Frontal cortex (tissue), 4 donors: ENCODE measurements around the gene TPPP3. TPM values are rescaled to one million over a fixed set of nuclear protein-coding genes. Genes with fewer than 3 reads are reported as not detected.
"Not testable (repeated sequence)": the region's sequence is repeated elsewhere in the genome, so short reads cannot be mapped to it uniquely, and the experiment has no call there.

Experiments used
- DNase-seq, 2 donors: peaks; one replicate each; pipeline ENCODE4 v3.0.0; 2012; ENCODE audit warnings: low spot score in 2 of 2
- FAIRE-seq: peaks from 2 replicates; lab custom pipeline; 2012; peaks lifted over from hg19 to GRCh38; lab: Jason Lieb, UNC
- small RNA-seq: library from RNA; depleted of rRNA; stranded (forward); fragments of <200 nt; gene quantifications from one replicate; pipeline ENCODE3, GENCODE V24; 2014
- total RNA-seq: library from RNA; depleted of rRNA; stranded (reverse); fragments of >200 nt; gene quantifications from one replicate; pipeline ENCODE4 v1.2.3, GENCODE V29; 2014
- donor health status: control.
- donor health status: control.
- donor health status: control.

Gene TPPP3
- total RNA-seq, 1 donor from 2014 or later, result 2.0 TPM

DNA sequence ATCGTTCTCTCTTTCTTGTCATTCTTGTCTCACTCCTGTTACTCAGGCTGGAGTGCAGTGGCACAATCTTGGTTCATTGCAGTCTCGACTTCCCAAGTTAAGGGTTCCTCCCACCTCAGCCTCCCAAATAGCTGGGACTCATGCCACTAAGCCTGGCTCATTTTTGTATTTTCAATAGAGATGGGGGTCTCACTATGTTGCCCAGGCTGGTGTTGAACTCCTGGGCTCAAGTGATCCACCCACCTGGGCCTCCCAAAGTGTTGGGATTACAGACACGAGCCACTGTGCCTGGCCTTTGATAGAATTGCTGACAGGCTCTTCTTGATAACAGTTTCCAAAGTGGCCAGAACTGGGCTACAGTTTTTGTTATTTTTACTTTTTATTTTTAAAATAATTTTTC, 32.3 kb downstream of the TPPP3 start:
- FAIRE-seq, result no peak
- DNase-seq, result no peak

DNA sequence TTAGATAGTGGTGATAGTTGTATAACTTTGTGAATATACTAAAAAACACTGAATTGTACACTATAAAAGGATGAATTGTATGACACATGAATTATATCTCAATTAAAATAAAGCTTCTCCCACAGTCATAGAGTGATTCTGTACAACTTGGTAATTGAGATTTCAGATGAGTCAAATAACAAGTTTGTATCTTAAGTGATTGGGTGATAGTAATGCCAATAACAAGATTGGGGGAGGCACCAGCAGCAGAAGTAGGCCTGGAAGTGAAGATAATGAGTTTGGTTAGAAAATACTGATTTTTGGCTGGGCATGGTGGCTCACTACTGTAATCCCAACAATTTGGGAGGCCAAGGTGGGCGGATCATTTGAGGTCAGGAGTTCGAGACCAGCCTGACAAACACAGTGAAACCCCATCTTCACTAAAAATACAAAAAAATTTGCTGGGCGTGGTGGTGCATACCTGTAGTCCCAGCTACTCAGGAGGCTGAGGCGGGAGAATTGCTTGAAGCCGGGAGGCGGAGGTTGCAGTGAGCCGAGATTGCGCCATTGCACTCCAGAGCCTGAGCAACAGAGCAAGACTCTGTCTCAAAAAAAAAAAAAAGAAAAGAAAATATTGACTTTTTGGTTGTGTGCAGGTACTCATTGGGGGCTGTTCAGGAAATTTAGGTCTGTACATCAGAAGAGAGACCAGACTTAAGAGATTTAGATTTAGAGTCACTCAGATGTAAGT, 33.6 kb downstream of the TPPP3 start:
- not testable (repeated sequence) for DNase-seq, FAIRE-seq

DNA sequence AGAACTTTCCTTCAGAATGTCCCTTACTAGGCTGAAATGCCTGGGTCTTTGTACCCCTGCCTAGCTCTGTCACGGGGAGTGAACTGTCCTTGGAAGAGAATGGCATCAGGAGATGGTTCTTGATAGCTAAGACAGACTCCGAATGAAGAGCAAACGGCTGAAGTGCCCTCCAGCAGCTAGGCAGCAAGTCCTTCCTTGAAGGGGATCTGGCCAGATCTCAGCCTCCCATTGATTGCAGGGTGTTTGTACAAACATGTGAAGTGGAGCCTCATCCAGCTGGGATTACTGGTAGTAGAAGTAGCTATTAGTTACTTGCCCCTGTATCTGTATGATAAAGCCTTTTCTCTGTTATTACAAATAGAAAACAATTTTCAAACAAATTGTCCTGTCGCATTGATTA, 35.7 kb downstream of the TPPP3 start:
- DNase-seq (no peak), FAIRE-seq (no peak)

DNA sequence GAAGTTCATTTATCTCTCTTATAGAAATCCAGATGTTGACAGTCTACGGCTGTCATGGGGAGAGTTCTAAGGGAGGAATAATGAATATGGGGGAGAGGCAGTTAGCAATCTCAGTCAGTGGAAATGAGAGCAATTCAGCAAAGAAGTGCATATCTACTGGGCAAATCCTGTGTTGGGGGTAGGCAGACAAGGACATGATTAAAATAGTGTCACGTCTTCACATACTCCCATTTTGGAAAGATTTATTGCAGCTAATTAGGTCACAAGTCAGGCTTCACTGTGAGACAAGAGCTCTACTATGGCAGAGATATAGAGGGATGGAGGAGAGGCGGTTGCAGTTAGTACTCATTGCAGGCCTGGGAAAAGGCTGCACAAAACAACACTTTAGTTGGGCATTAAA, 36.9 kb downstream of the TPPP3 start:
- DNase-seq, result no peak
- no peak for FAIRE-seq

DNA sequence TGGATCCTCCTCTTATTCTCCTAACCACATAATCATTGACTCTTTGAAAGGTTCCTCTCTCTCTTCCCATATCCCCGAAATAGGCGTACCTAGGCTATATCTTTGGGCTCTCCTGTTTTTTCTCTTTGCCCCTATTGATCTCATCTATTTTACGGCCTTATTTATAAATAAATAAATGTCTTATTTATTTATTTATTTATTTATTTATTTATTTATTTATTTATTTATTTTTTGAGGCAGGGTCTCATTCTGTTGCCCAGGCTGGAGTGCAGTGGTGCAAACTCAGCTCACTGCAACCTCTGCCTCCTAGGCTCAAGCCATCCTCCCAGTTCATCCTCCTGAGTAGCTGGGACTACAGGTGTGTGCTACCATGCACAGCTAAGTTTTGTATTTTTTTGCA, 40.8 kb downstream of the TPPP3 start:
- not testable (repeated sequence) for FAIRE-seq, DNase-seq

DNA sequence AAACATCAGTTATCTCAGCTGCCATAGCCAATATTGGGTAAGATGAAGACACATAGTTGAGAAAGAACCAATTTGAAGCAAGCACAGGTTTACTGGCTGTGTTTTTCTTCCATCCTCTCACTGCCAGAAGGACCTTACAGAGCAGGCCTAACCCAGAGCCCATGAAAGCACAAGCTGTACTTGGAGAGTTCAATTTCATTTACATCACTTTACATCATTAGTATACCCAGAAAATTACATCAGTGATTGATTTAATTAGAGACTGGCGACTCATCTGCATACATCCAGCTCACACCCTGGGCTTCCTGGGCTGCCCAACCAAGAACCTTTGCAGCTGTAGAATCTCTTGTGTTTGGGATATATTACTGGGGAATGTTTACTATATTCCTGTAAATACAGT, 43.0 kb downstream of the TPPP3 start:
- no peak for FAIRE-seq
- no peak for DNase-seq

DNA sequence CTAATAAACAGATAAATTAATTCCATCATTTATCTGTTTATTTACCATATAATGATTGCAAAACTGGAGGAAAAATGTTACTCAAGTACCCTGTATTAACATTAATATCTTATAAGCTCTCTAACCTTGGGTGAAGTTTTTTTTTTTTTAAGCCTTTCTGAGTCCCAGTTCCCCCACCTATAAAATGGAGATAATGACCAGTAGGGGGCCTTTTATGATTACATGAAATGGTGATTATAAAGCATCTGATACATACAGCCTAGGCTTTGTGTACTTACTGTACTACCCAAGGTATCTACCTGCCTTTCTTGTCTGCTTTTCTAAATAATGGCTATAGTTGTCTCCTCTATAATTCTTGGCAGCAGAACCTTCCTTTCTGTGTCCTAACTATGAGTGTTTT, 44.1 kb downstream of the TPPP3 start:
- FAIRE-seq, result no peak

DNA sequence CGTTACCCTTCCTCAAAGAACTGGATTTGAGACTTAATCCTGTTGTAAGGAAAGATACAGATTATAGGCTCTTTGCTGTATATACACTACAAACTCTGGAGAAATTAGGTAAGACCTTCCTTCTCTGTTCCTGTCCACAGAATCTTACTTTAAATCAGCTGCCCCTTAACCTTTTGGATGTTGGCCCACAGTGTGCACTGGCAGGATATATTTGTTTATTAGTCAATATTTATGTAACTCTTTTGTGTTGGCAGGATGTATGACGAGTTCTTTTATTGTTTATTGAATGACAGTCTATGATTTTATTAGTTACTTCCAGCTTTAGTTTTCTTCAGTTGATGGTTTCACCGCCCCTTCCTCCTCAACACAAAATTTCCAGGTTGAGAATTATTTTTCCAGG, 47.0 kb downstream of the TPPP3 start:
- DNase-seq (no peak), FAIRE-seq (no peak)

More for the DNA sequence above, 44.1 kb downstream of the TPPP3 start:
- DNase-seq, result no peak

DNA sequence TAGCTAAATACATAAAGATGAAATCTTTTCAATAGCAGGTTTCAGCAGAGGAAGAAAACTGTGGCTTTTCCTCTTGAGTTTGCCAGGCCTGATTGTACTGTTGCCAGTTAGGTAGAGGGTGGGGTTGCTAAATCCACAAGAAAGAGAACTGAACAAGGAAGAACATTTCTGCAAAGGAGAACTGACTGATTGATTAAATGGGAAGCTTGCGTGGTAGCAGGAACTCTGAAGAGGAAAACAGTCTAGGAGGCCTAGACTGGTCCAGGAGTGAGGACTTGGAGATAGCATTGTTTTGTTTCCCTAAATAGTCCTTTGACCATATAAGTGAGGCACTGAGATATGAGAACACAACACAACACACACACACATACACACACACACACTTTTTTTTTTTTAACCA, 47.9 kb downstream of the TPPP3 start:
- DNase-seq, result no peak
- FAIRE-seq, result no peak

DNA sequence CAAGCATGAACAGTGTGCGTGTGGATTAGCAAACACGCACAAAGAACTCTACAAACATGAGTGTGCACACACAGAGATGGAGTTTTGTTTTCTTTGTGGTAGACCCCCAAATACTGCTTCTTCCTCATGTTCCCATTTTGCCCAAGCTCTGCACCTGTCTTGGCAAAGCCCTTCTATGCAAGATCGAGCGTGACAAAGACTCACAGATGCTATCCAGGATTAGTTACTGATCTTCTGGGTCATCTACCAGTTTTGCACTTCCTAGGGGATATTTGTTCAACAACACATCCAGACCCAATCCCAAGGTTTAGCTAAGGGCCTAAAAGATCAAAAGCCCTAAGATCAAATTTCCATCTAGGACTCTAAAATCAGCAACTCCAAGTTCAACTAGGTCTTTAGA, 50.7 kb downstream of the TPPP3 start:
- FAIRE-seq (no peak), DNase-seq (no peak)

DNA sequence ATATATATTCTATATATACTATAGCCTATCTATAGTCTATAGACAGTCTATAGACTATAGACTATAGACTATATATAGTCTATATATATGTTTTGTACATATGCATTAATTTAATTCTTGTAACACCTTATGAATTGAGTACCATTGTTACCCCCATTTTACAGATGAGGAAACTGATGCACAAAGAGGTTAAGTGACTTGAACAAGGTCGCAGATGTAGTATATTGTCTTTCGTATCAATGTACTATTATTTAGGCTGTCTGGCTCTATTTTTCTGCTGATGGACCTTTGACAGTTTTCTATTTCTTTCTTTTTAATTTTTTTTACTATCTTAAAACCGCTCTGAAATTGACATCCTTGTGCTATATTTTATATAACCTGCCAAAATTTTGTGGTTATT, 52.0 kb downstream of the TPPP3 start:
- FAIRE-seq, result no peak

More for the DNA sequence above, 52.0 kb downstream of the TPPP3 start:
- no peak for DNase-seq

Small RNAs within 50 kb of the gene (small RNA-seq; reads per million reads assigned to genes)
- not detected for gene RNU1-123P

Other genes with a start within 250 kb of the TPPP3 start
- gene B3GNT9, start 242.5 kb downstream of the TPPP3 start, total RNA-seq, result 1.2 TPM
- gene TRADD, start 233.6 kb downstream of the TPPP3 start, total RNA-seq, result 0.82 TPM
- gene FBXL8, start 233.5 kb downstream of the TPPP3 start, total RNA-seq, result 0.82 TPM
- 3.7 TPM for gene HSF4, start 228.8 kb downstream of the TPPP3 start, total RNA-seq
- gene NOL3, start 223.0 kb downstream of the TPPP3 start, total RNA-seq, result 3.7 TPM
- 52.2 TPM for gene MATCAP1, start 209.5 kb downstream of the TPPP3 start, total RNA-seq
- gene EXOC3L1, start 203.4 kb downstream of the TPPP3 start, total RNA-seq, result 1.2 TPM
- 19.6 TPM for gene E2F4, start 201.3 kb downstream of the TPPP3 start, total RNA-seq
- gene ELMO3, start 194.4 kb downstream of the TPPP3 start, total RNA-seq, result 0.41 TPM
- 21.2 TPM for gene TMEM208, start 166.4 kb downstream of the TPPP3 start, total RNA-seq
- gene FHOD1, start 146.0 kb downstream of the TPPP3 start, total RNA-seq, result 1.6 TPM
- gene SLC9A5, start 144.5 kb downstream of the TPPP3 start, total RNA-seq, result 0.41 TPM
- gene PLEKHG4, start 114.0 kb downstream of the TPPP3 start, total RNA-seq, result 2.9 TPM
- under 0.01 TPM for gene KCTD19, start 66.8 kb downstream of the TPPP3 start, total RNA-seq
- gene LRRC36, start 66.7 kb downstream of the TPPP3 start, total RNA-seq, result 2.4 TPM
- 1.2 TPM for gene ZDHHC1, start 23.0 kb upstream of the TPPP3 start, total RNA-seq
- gene HSD11B2, start 37.6 kb upstream of the TPPP3 start, total RNA-seq, result 0.41 TPM
- gene ATP6V0D1, start 87.7 kb upstream of the TPPP3 start, total RNA-seq, result 78.7 TPM
- not detected for gene AGRP, start 90.0 kb upstream of the TPPP3 start, total RNA-seq
- gene RIPOR1, start 135.3 kb upstream of the TPPP3 start, total RNA-seq, result 32.6 TPM
- gene CTCF, start 169.0 kb upstream of the TPPP3 start, total RNA-seq, result 62.0 TPM